ENCODE measurements around the gene SMC5.

- TF ChIP-seq POLR2A (IDR thresholded peaks at IDR 0.05) (no peak), CTCF (IDR thresholded peaks at IDR 0.05) (no peak)
Observed at GRCh38 chr9:70363760-70364159, 105.0 kb downstream of the SMC5 start.

All from uterus (tissue), 2 donors.